ENCODE results near the gene COX8C. TPM values are rescaled to one million over a fixed set of nuclear protein-coding genes. Genes with fewer than 3 reads are reported as not detected.
"Not testable (repeated sequence)": the region's sequence is repeated elsewhere in the genome, so short reads cannot be mapped to it uniquely, and the experiment has no call there.

COX8C gene
- polyA plus RNA-seq, 10 donors: 0.29 to 1.2 (median 0.53) TPM; not detected in 1

GRCh38 chr14:93369713-93370266 lies 22.8 kb downstream of the COX8C start:
- DNase-seq: peak in 2 of 3 donors; percentile 2 to 4

DNA sequence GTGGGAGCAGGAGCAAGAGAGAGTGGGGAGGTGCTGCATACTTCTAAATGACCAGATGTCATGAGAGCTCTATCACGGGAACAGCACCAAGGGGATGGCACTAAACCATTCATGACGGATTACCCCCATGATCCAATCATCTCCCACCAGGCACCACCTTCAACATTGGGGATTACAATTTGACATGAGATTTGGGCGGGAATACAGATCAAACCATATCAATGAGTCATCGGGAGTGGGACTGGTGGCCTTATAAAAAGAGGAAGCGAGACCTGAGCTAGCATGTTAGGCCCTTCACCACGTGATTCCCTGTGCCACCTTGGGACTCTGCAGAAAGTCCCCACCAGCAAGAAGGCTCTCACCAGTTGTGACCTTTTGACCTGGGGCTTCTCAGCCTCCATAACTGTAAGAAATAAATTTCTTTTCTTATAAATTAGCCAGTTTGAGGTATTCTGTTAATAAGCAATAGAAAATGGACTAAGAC lies 28.7 kb downstream of the COX8C start:
- no peak for DNase-seq

DNA sequence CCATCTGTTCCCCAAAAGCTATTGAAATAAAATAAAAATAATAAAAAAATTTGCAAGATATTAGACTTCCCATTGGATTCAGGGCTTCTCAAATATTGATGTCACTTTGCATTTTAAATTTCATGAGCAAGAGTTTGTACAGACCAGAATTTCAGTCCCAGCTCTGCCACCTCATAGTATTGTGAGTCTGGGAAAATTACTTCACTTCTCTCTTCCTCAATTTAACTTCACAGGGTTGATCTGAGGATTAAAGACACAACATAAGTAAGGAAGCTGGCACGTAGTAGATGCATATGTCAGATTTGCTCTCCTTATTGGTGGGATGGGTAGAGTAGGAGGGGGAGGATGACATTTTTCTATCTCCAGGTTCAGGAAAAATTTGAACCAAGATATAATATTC lies 32.8 kb downstream of the COX8C start:
- DNase-seq: no peak

DNA sequence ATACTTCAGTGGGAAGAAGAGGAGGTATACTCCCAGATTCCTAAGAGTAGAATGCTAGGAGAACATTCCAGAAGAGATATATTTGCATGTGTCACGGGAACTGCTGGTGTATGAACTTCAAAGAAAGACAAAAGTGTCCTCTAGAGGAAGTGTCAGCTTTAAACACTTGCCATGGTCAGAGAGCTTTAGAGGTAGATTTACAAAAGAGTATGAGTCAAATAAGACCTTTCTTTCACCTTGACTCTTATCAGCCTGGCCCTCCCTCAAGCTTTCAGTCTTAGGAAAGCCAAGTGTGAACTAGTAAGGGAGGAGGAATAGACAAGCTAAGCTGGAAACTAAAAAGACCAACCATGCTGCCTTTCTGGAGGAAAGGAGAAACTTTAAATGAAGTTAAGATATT lies 34.7 kb downstream of the COX8C start:
- no peak for DNase-seq

GRCh38 chr14:93384256-93384655 lies 37.3 kb downstream of the COX8C start:
- not testable (repeated sequence) for DNase-seq

DNA sequence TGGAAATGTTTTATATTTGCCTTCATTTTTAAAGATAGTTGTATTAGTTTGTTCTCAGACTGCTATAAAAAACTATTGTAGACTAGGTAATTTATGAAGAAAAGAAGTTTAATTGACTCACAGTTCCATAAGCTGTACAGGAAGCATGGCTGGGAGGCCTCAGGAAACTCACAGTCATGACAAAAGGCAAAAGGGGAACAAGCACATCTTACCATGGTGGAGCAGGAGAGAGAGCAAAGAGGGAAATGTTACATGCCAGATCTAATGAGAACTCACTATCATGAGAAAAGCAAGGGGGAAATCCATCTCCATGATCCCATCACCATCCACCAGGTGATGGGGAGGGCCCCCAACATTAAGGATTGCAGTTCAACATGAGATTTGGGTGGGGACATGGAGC lies 48.2 kb downstream of the COX8C start:
- DNase-seq: peak in 1 of 3 donors; percentile 2

GRCh38 chr14:93396456-93396855 lies 49.5 kb downstream of the COX8C start:
- no peak for DNase-seq

Other genes starting within 250 kb of the COX8C start
- 10 to 100 TPM in 9 of 10 donors, 1 to 10 TPM in 1; 10.0 to 21.2 (median 14.4) TPM for gene ITPK1, start 231.3 kb upstream of the COX8C start, polyA plus RNA-seq (ENCODE audit: insufficient read length in 10 of 10)
- gene MOAP1, start 162.3 kb upstream of the COX8C start, polyA plus RNA-seq (ENCODE audit: insufficient read length in 10 of 10): 10 to 100 TPM; 19.6 to 26.1 (median 22.9) TPM
- gene LYSET, start 161.9 kb upstream of the COX8C start, polyA plus RNA-seq (ENCODE audit: insufficient read length in 10 of 10): 10 to 100 TPM; 14.3 to 19.0 (median 16.2) TPM
- gene GON7, start 140.1 kb upstream of the COX8C start, polyA plus RNA-seq (ENCODE audit: insufficient read length in 10 of 10): 10 to 100 TPM in 2 of 10 donors, 1 to 10 TPM in 8; 7.5 to 12.0 (median 8.4) TPM
- gene UBR7, start 139.9 kb upstream of the COX8C start, polyA plus RNA-seq (ENCODE audit: insufficient read length in 10 of 10): 10 to 100 TPM; 24.0 to 30.4 (median 25.2) TPM
- gene BTBD7, start 14.1 kb upstream of the COX8C start, polyA plus RNA-seq (ENCODE audit: insufficient read length in 10 of 10): 10 to 100 TPM; 18.6 to 26.1 (median 21.7) TPM
- gene UNC79, start 83.8 kb downstream of the COX8C start, polyA plus RNA-seq (ENCODE audit: insufficient read length in 10 of 10): under 1 TPM; 0.25 to 0.60 (median 0.39) TPM

All from muscle of back (tissue), 11 donors.